Left lung (tissue), 10 donors: ENCODE data around the gene HIVEP1. TPM values are rescaled to one million over a fixed set of nuclear protein-coding genes. Genes with fewer than 3 reads are reported as not detected.
A peak's percentile ranks its signal among the peaks of the same experiment; 100 is the strongest.

ENCODE experiments used
- ATAC-seq: fragments of 200-7000 bp; cut with Tn5 transposase; one replicate; pipeline ENCODE4 v1.9.1; 2020; ENCODE audit warnings: moderate library complexity
- DNase-seq, 4 donors: peaks; one replicate each; pipeline ENCODE4 v3.0.0-alpha.2; 2013 to 2020
- H3K27ac ChIP-seq, 2 donors: fragments of 200-600 bp; sonication (generic) in 1 of 2; one replicate each; pipeline versions ENCODE4 v1.5.0 to v1.8.0; 2020 to 2021
- H3K27me3 ChIP-seq, 2 donors: fragments of 200-600 bp; sonication (generic) in 1 of 2; one replicate each; pipeline versions ENCODE4 v1.5.0 to v1.8.0; 2020 to 2021
- H3K36me3 ChIP-seq, 2 donors: fragments of 200-600 bp; sonication (generic) in 1 of 2; one replicate each; pipeline versions ENCODE4 v1.5.0 to v1.8.0; 2020 to 2021
- H3K4me1 ChIP-seq, 2 donors: fragments of 200-600 bp; one replicate each; pipeline ENCODE4 v1.8.0; 2021
- H3K4me3 ChIP-seq, 2 donors: fragments of 200-600 bp; sonication (generic) in 1 of 2; one replicate each; pipeline versions ENCODE4 v1.5.0 to v1.8.0; 2020 to 2021; ENCODE audit warnings: mild to moderate bottlenecking in 1 of 2
- H3K9me3 ChIP-seq, 2 donors: fragments of 200-600 bp; sonication (generic) in 1 of 2; one replicate each; pipeline versions ENCODE4 v1.5.0 to v1.8.0; 2020 to 2021
- CTCF ChIP-seq, 2 donors: fragments of 200-600 bp; sonication (generic) in 1 of 2; IDR thresholded peaks; one replicate each; pipeline versions ENCODE4 v1.5.0 to v1.8.0; 2021; ENCODE audit warnings: antibody characterized with exemption in 2 of 2
- intact Hi-C, 2 donors: fragments of 100-400 bp; cut with DNase I; formaldehyde crosslinking; loops; one replicate each; pipeline versions ENCODE4 v1.11.2 to v1.14.2; 2022
- polyA plus RNA-seq, 6 donors: library from polyadenylated mRNA; unstranded; fragments of 120-200 nt; gene quantifications; one replicate each; pipeline ENCODE4 v1.2.1, GENCODE V29; 2013; ENCODE audit not compliant: insufficient read length in 6 of 6
- total RNA-seq, 2 donors: library from RNA; stranded (reverse); fragmentation: NEBNext Ultra II Directional; extraction: Animal tissue kit (Norgen Biotek cat#: 25700); gene quantifications; one replicate each; pipeline ENCODE4 v1.2.1, GENCODE V29; 2021
- donor health status: DM: no; HTN: yes; CAD: no.
- donor health status: DM: no; HTN: no; CAD: no.

Gene HIVEP1
- total and polyA plus RNA-seq, 8 donors = 24.1 to 35.9 (median 29.0) TPM

- intact Hi-C loops = no loop called here
Observed at GRCh38 chr6:11972806-11973205, 39.3 kb upstream of the HIVEP1 start.

GRCh38 chr6:11973238-11973637 is 38.9 kb upstream of the HIVEP1 start:
- no peak for ATAC-seq
- Histone ChIP-seq H3K4me1 (peaks cover 5 to 14% of the 10 kb centered on the region in 2 donors), H3K4me3 (no peak overlapping the region), H3K9me3 (no peaks in the 10 kb centered on the region), H3K36me3 (no peaks in the 10 kb centered on the region), H3K27ac (no peak overlapping the region), H3K27me3 (no peaks in the 10 kb centered on the region)
- no peak for TF ChIP-seq CTCF (IDR thresholded peaks at IDR 0.05)
- intact Hi-C loops = no loop called here
- no peak for DNase-seq

More at GRCh38 chr6:11972806-11973205, 39.3 kb upstream of the HIVEP1 start:
- Histone ChIP-seq H3K9me3 (no peaks in the 10 kb centered on the region), H3K36me3 (no peaks in the 10 kb centered on the region), H3K4me1 (peaks cover 5 to 14% of the 10 kb centered on the region in 2 donors), H3K27me3 (no peaks in the 10 kb centered on the region), H3K27ac (no peak overlapping the region), H3K4me3 (no peak overlapping the region)
- no peak for DNase-seq
- TF ChIP-seq CTCF (IDR thresholded peaks at IDR 0.05) = no peak
- ATAC-seq = no peak

GRCh38 chr6:11974089-11974488 is 38.0 kb upstream of the HIVEP1 start:
- Histone ChIP-seq H3K4me3 (no peak overlapping the region), H3K27me3 (no peaks in the 10 kb centered on the region), H3K27ac (no peak overlapping the region), H3K4me1 (peaks cover 5 to 7% of the 10 kb centered on the region in 2 donors), H3K9me3 (no peaks in the 10 kb centered on the region), H3K36me3 (no peaks in the 10 kb centered on the region)
- DNase-seq = no peak
- no peak for ATAC-seq
- intact Hi-C loops = no loop called here
- no peak for TF ChIP-seq CTCF (IDR thresholded peaks at IDR 0.05)

- Histone ChIP-seq H3K36me3 (no peaks in the 10 kb centered on the region), H3K9me3 (no peaks in the 10 kb centered on the region), H3K4me1 (peaks cover 5 to 7% of the 10 kb centered on the region in 2 donors), H3K4me3 (no peak overlapping the region), H3K27me3 (no peaks in the 10 kb centered on the region), H3K27ac (no peak overlapping the region)
- peak in 2 of 4 donors; percentile 9 to 71 for DNase-seq
- ATAC-seq = peak; percentile 51
- no peak for TF ChIP-seq CTCF (IDR thresholded peaks at IDR 0.05)
- intact Hi-C loops = no loop called here
Observed at GRCh38 chr6:11975353-11975977, 36.6 kb upstream of the HIVEP1 start.

- Histone ChIP-seq H3K4me3 (no peak overlapping the region), H3K9me3 (no peaks in the 10 kb centered on the region), H3K36me3 (no peaks in the 10 kb centered on the region), H3K27me3 (no peaks in the 10 kb centered on the region), H3K27ac (no peak overlapping the region), H3K4me1 (peaks cover 5 to 7% of the 10 kb centered on the region in 2 donors)
- DNase-seq (no peak), ATAC-seq (no peak)
- no peak for TF ChIP-seq CTCF (IDR thresholded peaks at IDR 0.05)
- intact Hi-C loops = no loop called here
Observed at GRCh38 chr6:11976489-11976888, 35.6 kb upstream of the HIVEP1 start.
